CD4-positive, alpha-beta T cell treated with Interferon gamma for 1 hour (primary cell): ENCODE measurements around the gene NFS1.
A peak's percentile ranks its signal among the peaks of the same experiment; 100 is the strongest.
"Not testable (repeated sequence)": the region's sequence is repeated elsewhere in the genome, so short reads cannot be mapped to it uniquely, and the experiment has no call there.

Experiments used
- DNase-seq: peaks from one replicate; pipeline ENCODE4 v3.0.0-alpha.2; 2020

The NFS1 gene

DNA sequence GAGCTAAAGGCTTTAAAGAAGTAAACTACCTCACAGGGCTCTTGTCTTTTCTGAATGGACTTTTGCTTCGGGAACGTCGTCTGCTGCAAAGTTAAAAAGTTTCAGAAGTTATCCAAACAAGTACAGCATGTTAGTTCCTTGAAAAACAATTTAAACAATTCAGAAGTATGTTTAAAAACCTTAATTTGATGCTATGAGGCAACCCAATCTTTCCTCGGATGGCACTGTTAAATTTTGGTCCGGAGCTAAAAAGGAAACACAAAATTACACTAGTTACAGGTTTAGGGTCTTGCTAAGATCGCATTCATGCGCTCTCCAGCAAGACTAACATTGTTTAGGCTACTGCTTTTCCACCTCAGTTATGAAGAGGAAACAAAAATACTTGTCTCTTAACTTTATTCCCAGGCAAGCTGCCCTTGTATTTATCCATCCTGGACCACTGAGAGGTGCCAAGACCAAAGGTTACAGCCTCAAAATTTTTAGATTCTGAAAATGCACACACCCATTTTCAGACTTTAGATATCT lies 30.2 kb upstream of the NFS1 start:
- no peak for DNase-seq

DNA sequence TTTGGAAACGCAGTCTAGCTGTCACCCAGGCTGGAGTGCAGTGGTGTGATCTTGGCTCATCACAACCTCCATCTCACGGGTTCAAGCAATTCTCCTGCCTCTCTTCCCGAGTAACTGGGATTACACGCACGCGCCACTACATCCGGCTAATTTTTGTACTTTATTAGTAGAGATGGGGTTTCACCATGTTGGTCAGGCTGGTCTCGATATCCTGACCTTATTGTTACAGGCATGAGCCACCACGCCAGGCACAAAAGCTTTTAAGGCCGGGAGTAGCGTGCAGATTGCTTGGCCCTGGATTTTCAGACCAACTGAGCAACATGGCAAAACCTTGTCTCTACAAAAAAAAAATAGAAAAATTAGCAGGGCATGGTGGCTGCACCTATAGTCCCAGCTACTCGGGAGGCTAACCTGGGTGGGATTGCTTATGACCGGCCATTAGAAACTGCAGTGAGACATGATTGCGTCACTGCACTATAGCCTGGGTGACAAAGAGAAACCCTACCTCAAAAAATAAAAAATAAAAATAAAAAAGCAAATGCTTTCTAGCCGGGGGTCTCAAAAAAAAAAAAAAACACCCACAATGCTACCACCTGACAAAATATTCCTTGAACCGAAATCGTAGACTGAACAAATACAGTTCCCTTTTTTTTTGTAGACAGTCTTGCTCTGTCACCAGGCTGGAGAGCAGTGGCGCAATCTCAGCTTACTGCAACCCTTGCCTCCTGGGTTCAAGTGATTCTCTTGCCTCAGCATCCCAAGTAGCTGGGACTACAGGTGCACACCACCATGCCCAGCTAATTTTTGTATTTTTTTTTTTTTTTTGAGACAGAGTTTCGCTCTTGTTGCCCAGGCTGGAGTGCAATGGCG lies 27.9 kb upstream of the NFS1 start:
- DNase-seq: peak; percentile 19

GRCh38 chr20:35724321-35725230 lies 25.4 kb upstream of the NFS1 start:
- no peak for DNase-seq

GRCh38 chr20:35723652-35724320 lies 24.6 kb upstream of the NFS1 start:
- DNase-seq: not testable (repeated sequence)

GRCh38 chr20:35723275-35723639 lies 24.1 kb upstream of the NFS1 start:
- DNase-seq: not testable (repeated sequence)

DNA sequence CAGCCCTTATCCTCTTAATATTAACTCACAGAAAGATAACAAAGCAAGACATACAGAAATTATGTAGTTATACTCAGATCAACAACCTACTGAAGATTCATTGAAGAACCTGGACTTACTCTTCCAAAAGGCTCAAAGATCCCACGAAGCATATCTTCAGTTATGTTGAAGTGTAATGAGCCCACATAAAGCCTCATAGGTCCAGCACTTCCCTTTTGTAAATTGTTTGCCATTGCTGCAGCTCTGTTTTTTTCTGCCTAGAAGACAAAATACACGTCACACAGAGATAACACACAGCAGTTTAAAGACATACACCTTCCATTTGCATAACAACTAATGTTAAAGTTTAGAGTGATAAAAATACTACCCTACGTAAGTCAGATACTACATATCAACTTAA lies 22.5 kb upstream of the NFS1 start:
- DNase-seq: no peak

GRCh38 chr20:35721219-35721618 lies 22.1 kb upstream of the NFS1 start:
- no peak for DNase-seq

GRCh38 chr20:35720165-35721123 lies 21.3 kb upstream of the NFS1 start:
- no peak for DNase-seq

- no peak for DNase-seq
These were observed 20.6 kb upstream of the NFS1 start for GRCh38 chr20:35719717-35720116.

- DNase-seq: no peak
These were observed 20.0 kb upstream of the NFS1 start for GRCh38 chr20:35718972-35719635.

GRCh38 chr20:35718321-35718720 lies 19.2 kb upstream of the NFS1 start:
- not testable (repeated sequence) for DNase-seq

DNA sequence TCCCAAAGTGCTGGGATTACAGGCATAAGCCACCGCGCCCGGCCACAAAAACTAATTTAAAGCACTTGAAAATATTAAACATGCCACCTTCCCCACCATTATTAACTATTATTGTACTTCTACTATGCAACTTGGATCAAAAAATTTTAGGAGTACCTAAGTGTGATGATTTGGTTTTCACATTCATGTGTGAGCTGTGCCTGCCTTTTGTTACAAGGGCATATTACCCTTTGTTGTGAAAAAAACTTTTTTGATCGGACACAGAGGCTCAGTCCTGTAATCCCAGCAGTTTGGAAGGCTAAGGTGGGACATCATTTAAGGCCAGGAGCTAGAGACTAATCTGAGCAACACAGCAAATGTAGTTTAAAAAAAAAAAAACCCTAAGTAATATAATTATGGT lies 17.2 kb upstream of the NFS1 start:
- no peak for DNase-seq

DNA sequence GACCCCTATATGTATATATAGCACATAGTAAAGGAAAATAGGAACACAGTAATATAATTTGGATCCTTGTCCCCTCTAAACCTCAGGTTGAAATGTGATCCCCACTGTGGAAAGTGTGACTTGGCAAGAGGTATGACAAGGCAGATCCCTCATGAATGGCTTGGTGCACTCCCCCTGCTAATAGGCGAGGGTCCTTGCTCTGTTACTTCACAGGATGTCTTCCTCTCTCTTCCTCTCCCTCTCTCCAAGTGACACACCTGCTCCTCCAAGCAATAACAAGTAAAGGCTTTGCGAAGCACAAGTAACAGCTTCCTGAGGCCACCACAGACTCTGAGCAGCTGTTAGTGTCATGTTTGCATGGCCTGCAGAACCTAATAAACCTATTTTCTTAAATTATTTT lies 16.5 kb upstream of the NFS1 start:
- DNase-seq: no peak

DNA sequence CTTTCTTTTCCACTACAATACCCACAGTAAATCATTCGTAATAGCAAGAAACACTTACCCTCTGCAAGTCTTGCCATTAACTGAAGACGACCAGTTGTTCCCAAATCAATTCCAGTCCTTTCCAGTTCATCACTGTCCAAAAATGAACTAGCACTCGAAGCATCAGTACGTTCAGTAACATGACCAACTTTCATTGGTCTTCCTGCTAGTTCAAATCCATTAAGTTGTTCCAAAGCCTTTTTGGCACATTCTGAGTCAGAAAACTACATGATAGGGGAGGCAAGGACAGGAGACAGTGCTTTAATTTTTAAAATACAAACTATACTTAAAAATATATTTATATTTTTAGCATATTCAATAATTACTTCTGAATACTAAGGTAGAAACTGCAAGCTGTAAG lies 15.0 kb upstream of the NFS1 start:
- DNase-seq: no peak

- not testable (repeated sequence) for DNase-seq
These were observed 14.0 kb upstream of the NFS1 start for GRCh38 chr20:35713120-35713519.

GRCh38 chr20:35711588-35712209 lies 12.5 kb upstream of the NFS1 start:
- no peak for DNase-seq

DNA sequence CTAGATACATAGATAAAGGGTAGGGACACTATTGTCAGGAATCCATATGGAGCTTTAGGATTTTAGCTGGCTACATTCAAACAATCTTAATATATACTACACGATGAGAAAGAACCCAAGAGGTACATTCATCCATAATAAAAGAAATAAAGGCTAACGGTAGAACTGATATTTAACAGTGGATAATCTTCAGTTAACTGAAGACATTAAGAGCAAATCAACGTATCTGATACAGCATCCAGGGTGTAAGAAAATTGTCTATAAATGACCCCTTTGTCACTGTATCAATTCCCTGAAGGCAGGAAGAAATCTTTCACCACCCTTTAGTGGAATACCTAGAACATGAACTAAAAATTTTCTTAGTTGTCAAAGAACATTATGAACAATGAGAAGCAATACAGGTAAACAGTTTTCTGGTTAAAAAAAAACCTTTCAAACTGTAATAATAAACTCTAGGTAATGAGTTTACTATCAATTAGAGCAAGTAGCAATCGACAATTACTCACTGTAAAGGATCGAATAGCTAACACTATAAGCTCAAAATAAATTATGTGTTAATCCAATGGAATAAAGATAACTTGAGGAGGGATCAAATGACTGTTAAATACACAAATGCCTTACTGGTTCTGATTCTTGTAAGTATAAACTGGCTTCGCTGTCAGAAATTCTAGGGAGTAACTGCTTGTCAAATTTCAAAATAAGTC lies 11.9 kb upstream of the NFS1 start:
- DNase-seq: no peak

GRCh38 chr20:35710039-35710438 lies 10.9 kb upstream of the NFS1 start:
- DNase-seq: no peak

DNA sequence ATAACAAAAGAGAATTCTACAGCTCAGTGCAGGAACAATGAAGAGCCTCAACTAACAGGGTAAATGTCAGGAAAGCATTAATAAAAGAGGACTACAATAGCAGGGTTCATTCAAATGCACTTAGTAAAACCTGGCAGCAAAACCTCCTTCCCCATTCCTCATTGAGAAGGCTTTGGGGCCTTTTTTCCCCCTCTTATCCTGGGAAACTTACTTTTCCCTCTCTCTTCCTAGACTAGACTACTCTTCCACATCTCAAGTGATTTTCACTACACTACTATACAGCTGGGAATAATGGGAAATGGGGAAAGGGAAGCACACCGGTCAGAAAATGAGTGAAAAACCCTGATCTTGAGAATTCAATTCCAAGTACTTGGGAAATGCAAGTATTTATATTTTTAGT lies 10.1 kb upstream of the NFS1 start:
- no peak for DNase-seq

- DNase-seq: no peak
These were observed 9.3 kb upstream of the NFS1 start for GRCh38 chr20:35708502-35708901.
